Testis (tissue), 2 donors: ENCODE data around the gene CDH23.

ENCODE experiments used
- CTCF ChIP-seq, 3 experiments: fragments of 450-650 bp in 2 of 3; fragments of 200-600 bp in 1 of 3; sonication (generic) in 1 of 3; IDR thresholded peaks; one replicate each; pipeline ENCODE4 v1.5.1; 2016 to 2019; ENCODE audit warnings: antibody characterized with exemption in 3 of 3, mild to moderate bottlenecking in 2 of 3, moderate library complexity in 1 of 3
- POLR2A ChIP-seq: fragments of 450-650 bp; IDR thresholded peaks from one replicate; pipeline ENCODE4 v1.6.1; 2017; ENCODE audit warnings: antibody characterized with exemption, mild to moderate bottlenecking, moderate library complexity

GRCh38 chr10:71594934-71595571 lies 198.3 kb downstream of the CDH23 start:
- TF ChIP-seq CTCF (IDR thresholded peaks at IDR 0.05) (no peak), POLR2A (no peak)
